Stimulated activated CD4-positive, alpha-beta T cell treated with anti-CD3 and anti-CD28 coated beads, Interleukin-4, amount 100 ng/mL, for 1 hour (primary cell): Measurements from ENCODE around the gene TAPBP.

Experiments used
- DNase-seq: peaks from one replicate; pipeline ENCODE4 v3.0.0-alpha.2; 2020

Gene TAPBP

DNA sequence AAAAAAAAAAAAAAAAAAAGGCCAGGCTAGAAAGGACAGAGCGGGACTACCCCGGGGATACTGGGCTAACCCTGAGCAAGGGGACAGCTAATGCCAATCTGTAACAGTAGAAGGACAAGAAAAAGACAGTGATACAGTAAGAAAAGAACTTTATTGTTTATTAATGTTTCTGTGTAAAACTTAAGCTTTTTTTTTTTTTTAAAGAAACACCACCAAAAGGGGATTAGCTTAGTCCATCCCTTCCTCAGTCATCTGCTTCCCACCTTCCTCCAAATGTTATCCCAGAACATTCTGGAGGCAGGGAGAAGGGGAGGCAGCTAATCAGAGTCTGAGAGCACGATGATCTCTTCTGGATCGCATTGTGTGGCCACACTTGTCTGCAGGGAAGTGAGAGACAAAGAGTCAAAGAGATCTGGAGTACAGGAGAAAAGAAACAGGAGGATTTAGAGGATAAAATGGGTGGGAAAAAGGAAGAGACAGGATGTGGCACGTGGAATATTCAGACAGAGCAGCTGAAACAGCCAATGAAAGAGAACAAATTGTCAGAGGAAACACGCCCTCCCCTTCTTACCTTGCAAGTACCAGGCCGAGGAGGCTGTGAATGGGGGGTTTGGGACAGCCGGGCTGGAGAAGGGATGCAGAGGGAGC lies 4.7 kb upstream of the TAPBP start:
- DNase-seq, result no peak

GRCh38 chr6:33317669-33318425 lies 4.0 kb upstream of the TAPBP start, which contains the start of gene ZBTB22:
ZBTB22 (minus strand) TSS chr6:33317744; CDS start chr6:33316916, 828 bp downstream.
- peak; percentile 96 for DNase-seq

GRCh38 chr6:33317419-33317668 lies 3.5 kb upstream of the TAPBP start:
- DNase-seq, result no peak

DNA sequence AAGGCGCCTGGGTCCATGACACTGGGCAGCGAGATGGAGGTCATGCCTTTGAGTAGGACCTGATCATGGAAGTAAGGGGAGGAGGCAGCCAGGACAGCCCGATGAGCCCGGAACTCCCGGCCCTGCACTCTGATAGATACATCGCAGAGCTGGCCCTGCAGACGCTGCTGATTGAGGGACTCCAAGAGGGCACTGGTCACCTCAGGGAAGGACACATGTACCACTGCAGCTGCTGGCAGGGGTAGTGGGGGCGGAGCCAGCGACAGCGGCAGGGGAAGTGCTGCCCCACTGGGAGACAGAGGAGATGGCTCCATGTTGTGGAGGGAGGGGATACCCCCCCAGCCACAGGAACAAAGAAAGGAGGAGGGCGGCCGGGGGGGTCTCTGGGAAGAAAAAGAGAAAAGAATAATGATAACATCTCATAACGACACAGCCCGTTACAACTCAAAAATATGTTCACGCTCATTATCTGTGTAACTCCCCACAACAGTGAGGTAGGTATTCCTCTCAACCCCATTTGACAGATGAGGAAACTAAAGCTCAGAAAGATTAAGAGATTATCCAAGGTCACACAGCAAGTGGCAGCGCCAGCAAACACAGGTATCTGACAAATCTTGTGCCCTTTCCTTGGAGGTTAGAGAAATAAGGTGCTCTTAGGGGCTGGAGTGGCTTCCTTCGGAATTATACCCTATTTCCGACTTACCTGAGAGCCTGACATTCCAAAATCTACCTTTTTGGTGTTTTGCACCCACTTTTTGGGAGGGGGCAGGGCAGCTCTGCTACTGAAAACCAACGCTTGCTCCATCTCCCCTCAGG lies 2.9 kb upstream of the TAPBP start:
- DNase-seq, result no peak

DNA sequence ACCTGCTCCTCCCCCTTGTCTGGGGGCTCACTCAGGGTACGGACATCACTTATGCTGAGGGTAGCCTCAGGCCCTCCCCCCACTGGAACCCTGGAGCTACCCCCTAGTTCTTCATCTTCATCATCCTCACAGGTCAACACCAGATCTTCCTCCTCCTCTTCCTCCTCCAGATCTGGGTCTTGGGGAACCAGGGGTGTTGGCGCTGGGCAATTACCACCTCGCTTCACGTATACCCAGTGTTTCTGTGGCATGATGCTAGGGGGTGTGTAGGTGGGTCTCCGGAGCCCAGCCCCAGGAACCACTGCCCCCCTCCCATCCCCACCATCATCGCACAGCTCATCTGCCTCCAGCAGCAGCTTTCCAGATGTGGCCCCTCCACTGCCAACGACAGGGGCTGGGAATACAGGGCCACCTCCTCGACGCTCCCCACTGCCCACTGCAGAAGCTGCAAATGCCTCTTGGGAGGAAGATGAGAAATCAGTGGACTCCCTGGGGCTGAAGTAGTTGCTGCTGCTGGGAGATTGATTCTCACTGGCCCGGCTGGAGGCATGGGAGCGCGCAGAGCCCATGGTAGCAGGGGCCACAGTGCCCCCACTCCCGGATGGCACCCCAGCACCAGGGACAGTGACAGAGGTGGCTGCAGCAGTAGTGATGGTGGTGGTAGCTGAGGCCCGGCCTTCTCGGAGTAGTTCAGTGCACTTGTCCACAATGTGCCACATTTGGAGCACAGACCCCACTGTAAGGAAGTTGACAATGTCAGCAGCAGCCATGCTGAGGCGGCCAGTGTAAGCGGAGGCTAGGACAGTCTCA lies 2.1 kb upstream of the TAPBP start:
- no peak for DNase-seq

DNA sequence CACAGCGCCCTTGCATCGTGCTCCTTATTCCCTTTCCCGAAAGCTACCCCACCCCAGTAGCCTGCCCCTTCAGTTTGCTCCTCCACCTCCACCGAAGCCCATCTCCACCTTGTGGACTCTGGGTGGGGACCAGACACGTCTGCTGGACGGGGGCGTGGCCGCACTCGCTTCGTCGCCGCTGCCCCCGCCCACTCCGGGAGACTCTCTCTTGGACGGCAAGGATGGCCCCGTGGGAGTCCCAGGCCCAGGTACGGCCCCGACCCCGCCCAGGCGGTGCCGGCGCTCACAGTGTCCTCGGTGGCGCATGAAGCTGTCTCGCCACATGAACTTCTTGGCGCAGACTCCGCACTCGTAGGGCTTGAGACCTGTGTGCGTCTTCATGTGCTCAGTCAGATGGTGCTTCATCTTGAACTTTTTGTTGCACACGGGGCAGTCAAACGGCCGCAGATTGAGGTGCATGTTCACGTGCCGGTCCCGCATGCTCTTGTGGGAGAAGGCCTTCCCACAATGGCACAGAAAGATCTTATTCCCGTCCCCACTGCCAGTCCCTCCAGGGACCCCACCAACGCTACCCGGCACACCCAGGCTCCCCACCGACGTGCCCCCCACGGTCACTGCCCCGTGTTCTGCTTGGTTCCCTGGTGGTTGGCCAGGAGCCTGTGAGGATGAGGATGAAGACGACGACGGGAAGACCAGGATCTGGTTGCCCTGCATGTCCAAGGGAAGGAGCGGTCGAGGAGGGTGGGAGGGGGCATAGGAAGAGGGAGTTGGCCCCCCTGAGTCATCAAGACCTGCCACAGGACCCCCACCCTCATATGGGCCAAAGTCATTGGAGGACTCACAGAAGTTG lies 1.3 kb upstream of the TAPBP start:
- no peak for DNase-seq

GRCh38 chr6:33314515-33314942 lies 651 bp upstream of the TAPBP start:
- DNase-seq, result peak; percentile 67

DNA sequence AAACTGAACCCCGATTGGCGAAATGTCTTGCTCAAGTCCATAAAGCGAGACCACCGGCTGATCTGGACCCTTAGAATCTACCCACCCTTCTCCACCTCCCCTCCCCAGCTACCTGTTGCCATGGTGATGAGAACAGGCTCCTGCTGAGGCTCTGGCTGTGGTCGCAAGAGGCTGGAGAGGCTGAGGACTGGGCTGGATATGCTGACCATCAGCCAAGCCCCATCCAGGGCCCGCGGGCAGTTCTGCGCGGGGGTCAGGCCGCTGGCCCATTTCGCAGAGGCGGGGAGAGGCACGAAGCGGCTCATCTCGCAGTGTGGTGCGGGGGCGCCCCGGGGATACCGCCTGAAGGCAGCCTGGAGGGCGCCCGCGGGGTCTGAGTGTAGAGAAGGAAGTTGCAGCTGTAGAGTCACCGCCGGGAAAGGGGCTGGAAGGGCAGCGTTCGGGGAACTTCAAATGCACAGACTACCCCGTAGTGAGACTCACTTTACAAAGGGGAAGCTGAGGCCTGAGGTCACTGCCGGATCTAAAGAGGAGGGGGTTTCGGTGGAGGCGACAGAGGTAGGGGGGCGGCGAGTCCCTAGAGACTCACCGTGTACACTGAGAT lies 671 bp downstream of the TAPBP start:
- DNase-seq, result peak; percentile 65

GRCh38 chr6:33312361-33313104 lies 1.3 kb downstream of the TAPBP start:
- peak; percentile 82 for DNase-seq

GRCh38 chr6:33306356-33306755 lies 7.5 kb downstream of the TAPBP start:
- no peak for DNase-seq

GRCh38 chr6:33305052-33305451 lies 8.8 kb downstream of the TAPBP start:
- no peak for DNase-seq

- DNase-seq, result no peak
Observed at GRCh38 chr6:33304216-33304615, 9.7 kb downstream of the TAPBP start.

- DNase-seq, result no peak
Observed at GRCh38 chr6:33301877-33302276, 12.0 kb downstream of the TAPBP start.

DNA sequence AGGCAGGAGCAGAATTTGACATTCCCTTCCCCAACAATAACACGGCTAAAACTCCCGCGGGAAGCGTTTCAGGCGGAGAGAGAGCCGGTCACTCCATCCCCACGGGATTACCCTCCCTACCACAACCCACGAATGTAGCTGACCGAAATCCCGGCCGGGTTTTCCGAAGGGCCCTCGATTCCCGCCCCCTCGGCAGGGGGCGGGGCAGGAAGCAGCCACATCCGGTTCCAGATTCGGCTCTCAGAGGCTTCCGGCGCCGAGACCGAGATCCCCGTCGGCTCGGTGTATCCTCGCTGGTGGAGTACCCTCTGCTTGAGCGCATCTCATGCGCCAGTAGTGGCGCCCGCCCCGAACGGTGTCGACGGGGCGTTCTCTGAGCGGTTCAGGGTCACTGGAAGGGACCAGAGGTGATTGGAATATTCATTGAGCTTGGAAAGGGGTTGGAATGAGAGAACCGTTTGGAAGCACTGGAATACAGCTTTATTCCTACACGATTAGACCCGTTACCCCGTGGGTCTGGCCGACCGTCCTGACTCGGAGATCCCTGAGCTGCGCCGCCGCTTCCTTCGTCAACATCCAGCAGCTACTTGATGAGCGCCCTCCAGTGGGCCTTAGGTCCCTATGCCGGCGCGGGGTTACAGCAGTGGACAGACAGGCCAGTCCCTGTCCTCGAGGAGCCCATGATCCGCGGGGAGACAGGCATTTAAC lies 14.5 kb downstream of the TAPBP start:
- peak; percentile 94 for DNase-seq

GRCh38 chr6:33298773-33299236 lies 15.1 kb downstream of the TAPBP start, which contains the start of gene RGL2:
RGL2 (minus strand) TSS chr6:33298942; CDS start chr6:33298610, 332 bp downstream.
- DNase-seq, result peak; percentile 62

GRCh38 chr6:33297956-33298772 lies 15.7 kb downstream of the TAPBP start:
- DNase-seq, result peak; percentile 42

DNA sequence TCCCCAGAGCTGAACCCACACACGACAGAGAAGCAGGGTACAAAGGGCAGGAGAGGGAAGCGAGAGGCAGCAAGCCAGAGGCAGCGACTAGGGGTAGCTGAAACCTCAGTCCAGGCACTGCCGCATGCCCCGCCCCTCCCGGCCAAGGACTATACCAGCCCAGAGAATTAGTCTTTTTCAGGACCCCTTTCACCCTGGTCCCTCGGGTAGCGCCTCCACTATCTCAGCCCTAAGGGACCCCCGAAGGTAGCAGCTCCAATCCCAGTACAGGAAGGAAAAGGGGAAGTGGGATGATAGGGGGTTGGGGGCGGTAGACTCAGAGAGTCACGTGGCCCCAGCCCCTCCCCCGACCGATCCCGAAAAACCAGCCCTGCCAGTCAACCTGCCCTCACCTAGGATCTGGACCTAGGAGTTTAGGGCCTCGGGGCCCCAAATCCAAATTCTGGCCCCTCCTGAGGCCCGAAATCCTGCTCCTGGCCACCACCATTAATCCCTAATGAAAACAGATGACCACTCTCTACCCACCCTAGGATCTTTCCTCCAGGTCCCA lies 16.4 kb downstream of the TAPBP start:
- no peak for DNase-seq

- no peak for DNase-seq
Observed at GRCh38 chr6:33296797-33297405, 17.0 kb downstream of the TAPBP start.
